Nephron progenitor cell (in vitro differentiated cells): ENCODE results near the gene LIPG.
A peak's percentile ranks its signal among the peaks of the same experiment; 100 is the strongest.
"Not testable (repeated sequence)": the region's sequence is repeated elsewhere in the genome, so short reads cannot be mapped to it uniquely, and the experiment has no call there.

Experiments
- DNase-seq: peaks from one replicate; pipeline ENCODE4 v3.0.0; 2021
- H3K27ac Mint-ChIP-seq: 2 replicates; pipeline ENCODE4 v1.8.0; 2021; ENCODE audit warnings: mild to moderate bottlenecking, moderate library complexity, mixed read lengths
- H3K27me3 Mint-ChIP-seq: 2 replicates; pipeline ENCODE4 v1.8.0; 2021; ENCODE audit warnings: mild to moderate bottlenecking, low read depth, mixed read lengths; ENCODE audit not compliant: poor library complexity
- H3K36me3 Mint-ChIP-seq: 2 replicates; pipeline ENCODE4 v1.8.0; 2021; ENCODE audit warnings: low read depth, mixed read lengths
- H3K4me1 Mint-ChIP-seq: 2 replicates; pipeline ENCODE4 v1.8.0; 2021; ENCODE audit warnings: mixed read lengths
- H3K4me3 Mint-ChIP-seq: 2 replicates; pipeline ENCODE4 v1.8.0; 2021; ENCODE audit warnings: mild to moderate bottlenecking, moderate library complexity, mixed read lengths
- H3K9me3 Mint-ChIP-seq: 2 replicates; pipeline ENCODE4 v1.8.0; 2021; ENCODE audit warnings: mild to moderate bottlenecking, moderate library complexity, mixed read lengths
- TF ChIP-seq, protein P1 (sequence below): fragments of 200-600 bp; sonication (generic); IDR thresholded peaks from 2 replicates; pipeline ENCODE4 v1.5.0; 2021; ENCODE audit warnings: antibody characterized with exemption

The LIPG gene

DNA sequence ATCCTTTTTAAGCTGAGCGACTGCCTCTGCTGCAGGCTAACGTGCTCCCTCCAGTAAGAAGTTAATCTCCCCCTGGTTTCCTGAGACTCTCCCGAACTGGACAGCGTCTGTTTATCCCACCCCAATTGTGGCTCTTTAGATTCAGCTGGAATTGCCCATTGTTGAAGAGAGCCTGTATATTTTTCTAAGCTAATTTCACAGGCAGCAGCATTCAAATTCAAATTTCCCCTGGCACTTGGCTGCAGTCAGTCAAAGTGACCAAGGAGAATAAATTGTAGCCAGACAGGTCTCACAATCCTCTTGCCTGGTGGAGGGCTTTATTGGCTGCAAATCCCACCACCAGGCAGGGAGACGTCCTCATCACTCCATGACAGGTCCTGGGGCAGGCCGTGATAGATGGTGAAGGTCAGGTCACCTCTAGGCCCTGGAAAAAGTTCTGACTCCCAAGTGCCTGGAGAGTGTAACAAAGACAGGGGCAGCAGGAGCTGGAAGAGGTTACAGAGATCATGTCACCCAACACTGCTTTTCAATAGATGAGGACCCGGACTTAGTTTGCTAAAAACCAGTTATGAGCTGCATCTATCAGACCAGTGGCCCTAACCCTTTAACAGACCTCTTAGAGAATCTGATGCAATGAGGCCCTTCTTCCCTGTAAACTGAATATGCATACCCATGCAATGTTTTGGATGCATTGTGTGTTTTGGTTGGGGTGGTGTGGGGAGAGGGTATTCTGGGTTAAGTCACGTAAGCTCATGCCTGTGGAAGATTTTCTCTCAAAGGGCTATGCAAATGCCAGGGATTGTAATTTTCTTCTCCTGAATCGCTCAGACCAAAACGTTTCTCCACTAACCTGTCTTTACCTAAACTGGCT, 42.5 kb upstream of the LIPG start:
- H3K27ac Mint-ChIP-seq, result peak overlapping the region; percentile 88
- peaks cover 57% of the 10 kb centered on the region for H3K4me1 Mint-ChIP-seq
- no peaks in the 10 kb centered on the region for H3K9me3 Mint-ChIP-seq
- H3K4me3 Mint-ChIP-seq, result peak overlapping the region; percentile 24
- peaks cover 9% of the 10 kb centered on the region for H3K27me3 Mint-ChIP-seq
- H3K36me3 Mint-ChIP-seq, result no peaks in the 10 kb centered on the region
- TF ChIP-seq, protein P1, sequence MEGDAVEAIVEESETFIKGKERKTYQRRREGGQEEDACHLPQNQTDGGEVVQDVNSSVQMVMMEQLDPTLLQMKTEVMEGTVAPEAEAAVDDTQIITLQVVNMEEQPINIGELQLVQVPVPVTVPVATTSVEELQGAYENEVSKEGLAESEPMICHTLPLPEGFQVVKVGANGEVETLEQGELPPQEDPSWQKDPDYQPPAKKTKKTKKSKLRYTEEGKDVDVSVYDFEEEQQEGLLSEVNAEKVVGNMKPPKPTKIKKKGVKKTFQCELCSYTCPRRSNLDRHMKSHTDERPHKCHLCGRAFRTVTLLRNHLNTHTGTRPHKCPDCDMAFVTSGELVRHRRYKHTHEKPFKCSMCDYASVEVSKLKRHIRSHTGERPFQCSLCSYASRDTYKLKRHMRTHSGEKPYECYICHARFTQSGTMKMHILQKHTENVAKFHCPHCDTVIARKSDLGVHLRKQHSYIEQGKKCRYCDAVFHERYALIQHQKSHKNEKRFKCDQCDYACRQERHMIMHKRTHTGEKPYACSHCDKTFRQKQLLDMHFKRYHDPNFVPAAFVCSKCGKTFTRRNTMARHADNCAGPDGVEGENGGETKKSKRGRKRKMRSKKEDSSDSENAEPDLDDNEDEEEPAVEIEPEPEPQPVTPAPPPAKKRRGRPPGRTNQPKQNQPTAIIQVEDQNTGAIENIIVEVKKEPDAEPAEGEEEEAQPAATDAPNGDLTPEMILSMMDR, result no peak
- DNase-seq, result peak; percentile 35

DNA sequence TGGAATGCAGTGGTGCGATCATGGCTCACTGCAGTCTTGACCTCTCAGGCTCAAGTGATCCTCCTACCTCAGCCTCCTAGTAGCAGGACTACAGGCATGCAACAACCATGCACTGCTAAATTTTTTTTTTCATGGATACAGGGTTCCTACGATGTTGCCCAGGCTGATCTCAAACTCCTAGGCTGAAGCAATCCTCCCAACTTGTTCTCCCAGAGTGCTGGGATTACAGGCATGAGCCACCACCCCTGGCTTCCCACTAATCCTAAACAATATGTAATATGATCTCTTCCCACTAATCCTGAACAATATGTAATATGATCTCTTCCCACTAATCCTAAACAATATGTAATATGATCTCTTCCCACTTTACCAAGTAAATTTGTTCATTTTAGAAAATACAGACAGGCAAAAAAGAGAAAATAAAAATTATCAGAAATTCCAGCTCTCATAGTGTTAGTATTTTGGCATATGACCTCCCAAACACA, 41.2 kb upstream of the LIPG start:
- H3K27ac Mint-ChIP-seq, result peak overlapping the region; percentile 15
- peaks cover 56% of the 10 kb centered on the region for H3K4me1 Mint-ChIP-seq
- DNase-seq, result no peak
- peaks cover 9% of the 10 kb centered on the region for H3K27me3 Mint-ChIP-seq
- H3K36me3 Mint-ChIP-seq, result no peaks in the 10 kb centered on the region
- H3K9me3 Mint-ChIP-seq, result no peaks in the 10 kb centered on the region
- TF ChIP-seq, protein P1, result no peak
- peak overlapping the region; percentile 7 for H3K4me3 Mint-ChIP-seq

DNA sequence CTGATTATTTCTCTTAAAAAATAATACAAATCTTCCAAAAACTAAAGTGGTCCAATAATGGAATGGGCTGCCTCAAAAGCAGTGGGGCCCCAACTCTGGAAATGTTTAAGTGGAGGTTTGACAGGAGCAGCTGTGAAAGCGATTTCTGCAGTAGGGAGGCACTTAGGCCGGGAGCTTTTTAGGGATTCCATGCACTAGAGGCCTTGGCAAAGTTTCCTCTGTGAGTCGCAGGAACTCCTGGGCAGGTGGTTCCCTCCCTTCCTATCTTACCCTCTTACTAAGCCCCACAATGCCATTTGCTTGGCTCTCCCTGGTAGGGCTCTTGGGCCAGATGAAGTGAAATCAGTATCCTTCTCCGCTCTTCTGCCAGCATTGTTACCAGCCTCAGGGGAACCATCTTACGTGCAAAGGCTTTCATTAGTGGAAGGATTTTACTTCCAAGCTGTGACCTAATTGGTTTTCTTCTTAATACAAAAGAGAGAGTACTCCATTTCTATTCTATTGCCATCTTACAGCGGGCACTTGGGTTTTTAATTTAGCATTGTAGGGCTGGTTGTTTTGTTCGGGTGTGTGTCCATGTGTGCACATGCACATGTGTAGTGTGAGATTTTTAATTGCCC, 40.5 kb upstream of the LIPG start:
- no peaks in the 10 kb centered on the region for H3K36me3 Mint-ChIP-seq
- no peaks in the 10 kb centered on the region for H3K9me3 Mint-ChIP-seq
- peaks cover 50% of the 10 kb centered on the region for H3K4me1 Mint-ChIP-seq
- no peak overlapping the region for H3K4me3 Mint-ChIP-seq
- peaks cover 9% of the 10 kb centered on the region for H3K27me3 Mint-ChIP-seq
- TF ChIP-seq, protein P1, result no peak
- no peak overlapping the region for H3K27ac Mint-ChIP-seq
- no peak for DNase-seq

DNA sequence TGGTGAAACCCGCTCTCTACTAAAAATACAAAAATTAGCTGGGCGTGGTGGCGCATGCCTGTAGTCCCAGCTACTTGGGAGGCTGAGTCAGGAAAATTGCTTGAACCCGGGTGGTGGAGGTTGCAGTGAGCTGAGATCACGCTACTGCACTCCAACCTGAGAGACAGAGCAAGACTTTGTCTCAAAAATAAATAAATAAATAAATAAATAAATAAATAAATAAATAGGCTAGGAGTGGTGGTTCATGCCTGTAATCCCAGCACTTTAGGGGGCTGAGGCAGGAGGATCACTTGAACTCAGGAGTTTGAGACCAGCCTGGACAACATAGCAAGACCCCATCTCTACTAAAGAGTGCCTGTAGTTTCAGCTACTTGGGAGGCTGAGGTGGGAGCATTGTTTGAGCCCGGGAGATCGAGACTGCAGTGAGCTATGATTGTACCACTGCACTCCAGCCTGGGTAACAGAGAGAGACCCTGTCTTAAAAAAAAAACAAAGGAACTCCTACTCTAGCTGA, 38.2 kb upstream of the LIPG start:
- not testable (repeated sequence) for H3K27ac Mint-ChIP-seq, DNase-seq, H3K27me3 Mint-ChIP-seq, H3K36me3 Mint-ChIP-seq, H3K4me3 Mint-ChIP-seq, H3K9me3 Mint-ChIP-seq
- H3K4me1 Mint-ChIP-seq, result peaks cover 52% of the 10 kb centered on the region

DNA sequence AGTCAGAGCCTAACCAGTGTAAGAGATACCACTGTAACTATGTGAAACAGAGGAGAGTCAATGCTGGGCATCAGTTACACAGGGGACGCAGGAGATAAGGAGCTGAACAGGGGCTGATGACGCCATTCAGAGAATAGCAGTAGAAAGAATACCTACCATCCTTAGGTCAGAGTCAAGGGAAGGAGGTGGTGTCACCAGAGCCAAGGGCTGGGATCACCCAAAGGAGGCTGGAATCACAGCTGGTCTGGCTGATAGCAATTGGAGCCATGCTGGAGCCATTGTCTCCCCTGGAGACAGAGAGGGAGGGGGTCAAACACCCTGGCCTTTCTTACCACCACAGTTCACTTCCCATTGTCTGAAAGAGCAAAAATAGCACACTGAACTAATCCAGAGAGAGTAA, 37.5 kb upstream of the LIPG start:
- DNase-seq, result no peak
- H3K36me3 Mint-ChIP-seq, result no peaks in the 10 kb centered on the region
- peaks cover 45% of the 10 kb centered on the region for H3K4me1 Mint-ChIP-seq
- TF ChIP-seq, protein P1, result no peak
- no peaks in the 10 kb centered on the region for H3K9me3 Mint-ChIP-seq
- no peak overlapping the region for H3K4me3 Mint-ChIP-seq
- H3K27me3 Mint-ChIP-seq, result peaks cover 5% of the 10 kb centered on the region
- no peak overlapping the region for H3K27ac Mint-ChIP-seq

DNA sequence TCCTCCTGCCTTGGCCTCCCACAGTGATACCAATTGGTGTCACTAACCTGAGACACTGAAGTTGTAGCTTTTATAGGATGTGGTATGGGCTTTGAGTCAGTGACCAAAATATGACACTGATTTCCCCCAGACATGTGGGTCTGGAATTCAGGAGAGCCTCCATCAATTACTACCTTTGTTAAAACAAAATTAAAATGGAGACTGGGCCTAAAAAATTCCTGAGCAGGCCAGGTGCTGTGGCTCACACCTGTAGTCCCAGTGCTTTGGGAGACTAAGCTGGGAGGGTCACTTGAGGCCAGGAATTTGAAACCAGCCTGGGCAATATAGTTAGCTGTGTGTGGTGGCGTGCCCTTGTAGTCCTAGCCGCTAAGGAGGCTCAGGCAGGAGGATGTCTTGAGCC, 36.9 kb upstream of the LIPG start:
- H3K4me3 Mint-ChIP-seq, result no peak overlapping the region
- H3K9me3 Mint-ChIP-seq, result peaks cover 2% of the 10 kb centered on the region
- H3K36me3 Mint-ChIP-seq, result no peaks in the 10 kb centered on the region
- H3K27ac Mint-ChIP-seq, result no peak overlapping the region
- H3K4me1 Mint-ChIP-seq, result peaks cover 39% of the 10 kb centered on the region
- TF ChIP-seq, protein P1, result no peak
- peaks cover 5% of the 10 kb centered on the region for H3K27me3 Mint-ChIP-seq
- DNase-seq, result no peak
